MM.1S (cell line): ENCODE measurements around the gene HIGD2A.

Experiments used
- DNase-seq: peaks from one replicate; pipeline ENCODE4 v3.0.0-alpha.2; 2015
- H2AFZ ChIP-seq: fragments of 300-600 bp; sonication (generic); 2 replicates; pipeline ENCODE4 v1.6.0; 2016; ENCODE audit warnings: antibody characterized with exemption, low read length
- H3F3A ChIP-seq: fragments of 300-600 bp; sonication (generic); 2 replicates; pipeline ENCODE4 v1.6.1; 2016; ENCODE audit warnings: mild to moderate bottlenecking, antibody characterized with exemption, low read length, moderate library complexity, mixed read lengths; ENCODE audit not compliant: insufficient read depth
- H3K27ac ChIP-seq: fragments of 300-600 bp; sonication (generic); 2 replicates; pipeline ENCODE4 v1.5.1; 2016; ENCODE audit warnings: mild to moderate bottlenecking, low read length
- H3K27me3 ChIP-seq: fragments of 300-600 bp; sonication (generic); replicated peaks from 2 replicates; pipeline ENCODE4 v1.6.0; 2016; ENCODE audit warnings: low read length; ENCODE audit not compliant: insufficient read depth
- H3K36me3 ChIP-seq: fragments of 300-600 bp; sonication (generic); replicated peaks from 2 replicates; pipeline ENCODE4 v1.6.1; 2016; ENCODE audit warnings: mild to moderate bottlenecking, low read length, mixed read lengths; ENCODE audit not compliant: insufficient read depth
- H3K4me1 ChIP-seq: fragments of 300-600 bp; sonication (generic); 2 replicates; pipeline ENCODE4 v1.6.1; 2016; ENCODE audit warnings: low read length, mixed read lengths
- H3K4me2 ChIP-seq: fragments of 300-600 bp; sonication (generic); 2 replicates; pipeline ENCODE4 v1.6.0; 2016; ENCODE audit warnings: low read depth, low read length
- H3K4me3 ChIP-seq: fragments of 300-600 bp; sonication (generic); 2 replicates; pipeline ENCODE4 v1.5.1; 2016; ENCODE audit warnings: low read length, mixed read lengths
- H3K79me2 ChIP-seq: fragments of 300-600 bp; sonication (generic); 2 replicates; pipeline ENCODE4 v1.6.1; 2016; ENCODE audit warnings: mixed run types, low read length, mixed read lengths
- H3K9ac ChIP-seq: fragments of 300-600 bp; sonication (generic); 2 replicates; pipeline ENCODE4 v1.6.1; 2016; ENCODE audit warnings: low read length, mixed read lengths
- H3K9me2 ChIP-seq: fragments of 300-600 bp; sonication (generic); replicated peaks from 2 replicates; pipeline ENCODE4 v1.6.1; 2016; ENCODE audit warnings: mild to moderate bottlenecking, low read length, mixed read lengths; ENCODE audit not compliant: insufficient read depth
- H3K9me3 ChIP-seq: fragments of 300-600 bp; sonication (generic); replicated peaks from 2 replicates; pipeline ENCODE4 v1.6.1; 2016; ENCODE audit warnings: mild to moderate bottlenecking, low read length, mixed read lengths; ENCODE audit not compliant: insufficient read depth
- H4K20me1 ChIP-seq: fragments of 300-600 bp; sonication (generic); 2 replicates; pipeline ENCODE4 v1.6.1; 2016; ENCODE audit warnings: mild to moderate bottlenecking, low read length, moderate library complexity, mixed read lengths; ENCODE audit not compliant: insufficient read depth
- CTCF ChIP-seq: fragments of 300-600 bp; sonication (generic); IDR thresholded peaks from 2 replicates; pipeline ENCODE4 v1.5.1; 2016; ENCODE audit warnings: antibody characterized with exemption, low read length, mixed read lengths
- EZH2 ChIP-seq: fragments of 300-600 bp; sonication (generic); optimal IDR thresholded peaks from 2 replicates; pipeline ENCODE3; 2017; ENCODE audit warnings: low read depth, mild to moderate bottlenecking, antibody characterized with exemption, low read length, mixed read lengths
- EZH2phosphoT487 ChIP-seq: fragments of 300-600 bp; sonication (generic); IDR thresholded peaks from 2 replicates; pipeline ENCODE4 v1.6.1; 2018; ENCODE audit warnings: antibody characterized with exemption, low read length

Gene HIGD2A

GRCh38 chr5:176416965-176417364, 28.4 kb downstream of the HIGD2A start:
- DNase-seq, result no peak
- no peaks in the 10 kb centered on the region for H3K36me3 ChIP-seq
- H3K9me3 ChIP-seq, result no peaks in the 10 kb centered on the region
- peak overlapping the region; percentile 72 for H2AFZ ChIP-seq
- peak overlapping the region; percentile 28; the same call in 1 of the 2 replicates for H3K9ac ChIP-seq
- H4K20me1 ChIP-seq, result no peaks in the 10 kb centered on the region
- peaks cover 41% of the 10 kb centered on the region for H3K79me2 ChIP-seq
- H3K4me1 ChIP-seq, result peaks cover 6% of the 10 kb centered on the region
- TF ChIP-seq EZH2phosphoT487 (no peak), CTCF (no peak), EZH2 (no peak)
- H3K4me2 ChIP-seq, result peak overlapping the region; percentile 53; the same call in 1 of the 2 replicates
- no peak overlapping the region for H3K27ac ChIP-seq
- no peaks in the 10 kb centered on the region for H3K27me3 ChIP-seq
- H3K9me2 ChIP-seq, result no peaks in the 10 kb centered on the region
- no peaks in the 10 kb centered on the region for H3F3A ChIP-seq
- H3K4me3 ChIP-seq, result peak overlapping the region; percentile 1; the same call in 1 of the 2 replicates

- no peak overlapping the region for H2AFZ ChIP-seq
- no peak for DNase-seq
- no peaks in the 10 kb centered on the region for H3K9me3 ChIP-seq
- H3K79me2 ChIP-seq, result peaks cover 29% of the 10 kb centered on the region
- peaks cover 6% of the 10 kb centered on the region for H3K4me1 ChIP-seq
- H3K27me3 ChIP-seq, result no peaks in the 10 kb centered on the region
- H3K4me3 ChIP-seq, result no peak overlapping the region
- no peak overlapping the region for H3K27ac ChIP-seq
- no peak overlapping the region for H3K4me2 ChIP-seq
- TF ChIP-seq CTCF, result no peak
- no peak for TF ChIP-seq EZH2
- TF ChIP-seq EZH2phosphoT487, result no peak
- H3K9me2 ChIP-seq, result no peaks in the 10 kb centered on the region
- H3K9ac ChIP-seq, result no peak overlapping the region
- no peaks in the 10 kb centered on the region for H4K20me1 ChIP-seq
- no peaks in the 10 kb centered on the region for H3F3A ChIP-seq
- no peaks in the 10 kb centered on the region for H3K36me3 ChIP-seq
Measured at GRCh38 chr5:176418251-176418650, 29.7 kb downstream of the HIGD2A start.

- Histone ChIP-seq H3K4me3 (no peak overlapping the region), H3F3A (no peaks in the 10 kb centered on the region), H3K9me2 (no peaks in the 10 kb centered on the region), H3K4me2 (no peak overlapping the region), H3K27ac (no peak overlapping the region), H3K27me3 (no peaks in the 10 kb centered on the region), H3K9me3 (no peaks in the 10 kb centered on the region), H4K20me1 (no peaks in the 10 kb centered on the region), H3K36me3 (no peaks in the 10 kb centered on the region), H3K79me2 (peaks cover 11% of the 10 kb centered on the region), H3K9ac (no peak overlapping the region), H3K4me1 (peaks cover 6% of the 10 kb centered on the region), H2AFZ (no peak overlapping the region)
- TF ChIP-seq CTCF (no peak), EZH2 (no peak), EZH2phosphoT487 (no peak)
- DNase-seq, result no peak
Measured at GRCh38 chr5:176420086-176420485, 31.5 kb downstream of the HIGD2A start.
